GM18508 (cell line): Measurements from ENCODE around the gene ADIPOR2.
"Not testable (repeated sequence)": the region's sequence is repeated elsewhere in the genome, so short reads cannot be mapped to it uniquely, and the experiment has no call there.

Source experiments
- ATAC-seq: cut with Tn5 transposase; IDR thresholded peaks from one replicate; pipeline ENCODE4 v1.9.1; 2021; ENCODE audit warnings: moderate number of reproducible peaks; ENCODE audit not compliant: insufficient read depth, unreplicated experiment

Gene ADIPOR2

GRCh38 chr12:1809591-1810190 is 118.8 kb downstream of the ADIPOR2 start:
- no peak for ATAC-seq

GRCh38 chr12:1810201-1810930 is 119.5 kb downstream of the ADIPOR2 start:
- no peak for ATAC-seq

- ATAC-seq = no peak
These were observed 120.0 kb downstream of the ADIPOR2 start for GRCh38 chr12:1810931-1811280.

GRCh38 chr12:1811281-1811947 is 120.5 kb downstream of the ADIPOR2 start:
- ATAC-seq = no peak

- no peak for ATAC-seq
These were observed 121.0 kb downstream of the ADIPOR2 start for GRCh38 chr12:1811948-1812291.

- ATAC-seq = no peak
These were observed 121.9 kb downstream of the ADIPOR2 start for GRCh38 chr12:1812650-1813302.

- no peak for ATAC-seq
These were observed 123.4 kb downstream of the ADIPOR2 start for GRCh38 chr12:1814266-1814665.

- no peak for ATAC-seq
These were observed 124.2 kb downstream of the ADIPOR2 start for GRCh38 chr12:1815108-1815507.

- no peak for ATAC-seq
These were observed 125.2 kb downstream of the ADIPOR2 start for GRCh38 chr12:1815814-1816729.

- no peak for ATAC-seq
These were observed 126.0 kb downstream of the ADIPOR2 start for GRCh38 chr12:1816730-1817348.

- ATAC-seq = not testable (repeated sequence)
These were observed 127.1 kb downstream of the ADIPOR2 start for GRCh38 chr12:1817928-1818327.

GRCh38 chr12:1819050-1819449 is 128.2 kb downstream of the ADIPOR2 start:
- ATAC-seq = no peak

GRCh38 chr12:1819571-1819970 is 128.7 kb downstream of the ADIPOR2 start:
- ATAC-seq = no peak

- ATAC-seq = no peak
These were observed 129.5 kb downstream of the ADIPOR2 start, which contains the start of gene LRTM2 for GRCh38 chr12:1820191-1820895. Gene LRTM2, plus strand, starts transcription at chr12:1820565. Its CDS starts 7,584 bp downstream, at chr12:1828149.

- no peak for ATAC-seq
These were observed 130.0 kb downstream of the ADIPOR2 start for GRCh38 chr12:1820896-1821291.

- ATAC-seq = no peak
These were observed 130.9 kb downstream of the ADIPOR2 start for GRCh38 chr12:1821805-1822204.

GRCh38 chr12:1822699-1823098 is 131.8 kb downstream of the ADIPOR2 start:
- ATAC-seq = no peak

- ATAC-seq = no peak
These were observed 132.4 kb downstream of the ADIPOR2 start for GRCh38 chr12:1823237-1823636.
